Measurements from ENCODE around the gene SPRR5.

Gene SPRR5

DNA sequence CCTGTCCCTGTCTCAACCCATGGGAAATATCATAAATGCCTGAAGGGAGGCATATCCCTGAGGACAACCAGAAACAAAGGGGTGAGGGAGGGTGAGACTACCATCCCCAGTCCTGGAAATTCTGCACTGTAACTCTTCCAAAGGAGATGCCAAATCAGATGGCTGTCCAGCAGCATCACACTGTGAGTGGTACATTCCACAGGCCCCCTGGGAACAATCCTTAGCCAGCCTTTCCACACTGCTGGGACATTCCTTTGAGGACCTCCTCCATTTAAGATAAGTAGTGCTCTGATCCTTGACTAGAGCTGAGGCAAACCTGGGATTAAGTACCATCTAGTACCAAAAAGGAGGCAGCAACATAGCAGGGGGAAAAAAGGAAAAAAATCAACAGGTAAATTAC is 27.9 kb upstream of the SPRR5 start:
- H3K9ac ChIP-seq (ENCODE audit: low read length) = no peak overlapping the region
- H3K4me2 ChIP-seq (ENCODE audit: low read length) = no peak overlapping the region
- H3K36me3 ChIP-seq (replicated peaks; ENCODE audit: low read depth, low read length) = no peaks in the 10 kb centered on the region
- H3K27ac ChIP-seq (ENCODE audit: low read length) = no peak overlapping the region
- H3K27me3 ChIP-seq (ENCODE audit: low read depth, low read length) = peaks cover 56% of the 10 kb centered on the region
- no peaks in the 10 kb centered on the region for H3K4me1 ChIP-seq (ENCODE audit: low read length)
- TF ChIP-seq, protein P1, sequence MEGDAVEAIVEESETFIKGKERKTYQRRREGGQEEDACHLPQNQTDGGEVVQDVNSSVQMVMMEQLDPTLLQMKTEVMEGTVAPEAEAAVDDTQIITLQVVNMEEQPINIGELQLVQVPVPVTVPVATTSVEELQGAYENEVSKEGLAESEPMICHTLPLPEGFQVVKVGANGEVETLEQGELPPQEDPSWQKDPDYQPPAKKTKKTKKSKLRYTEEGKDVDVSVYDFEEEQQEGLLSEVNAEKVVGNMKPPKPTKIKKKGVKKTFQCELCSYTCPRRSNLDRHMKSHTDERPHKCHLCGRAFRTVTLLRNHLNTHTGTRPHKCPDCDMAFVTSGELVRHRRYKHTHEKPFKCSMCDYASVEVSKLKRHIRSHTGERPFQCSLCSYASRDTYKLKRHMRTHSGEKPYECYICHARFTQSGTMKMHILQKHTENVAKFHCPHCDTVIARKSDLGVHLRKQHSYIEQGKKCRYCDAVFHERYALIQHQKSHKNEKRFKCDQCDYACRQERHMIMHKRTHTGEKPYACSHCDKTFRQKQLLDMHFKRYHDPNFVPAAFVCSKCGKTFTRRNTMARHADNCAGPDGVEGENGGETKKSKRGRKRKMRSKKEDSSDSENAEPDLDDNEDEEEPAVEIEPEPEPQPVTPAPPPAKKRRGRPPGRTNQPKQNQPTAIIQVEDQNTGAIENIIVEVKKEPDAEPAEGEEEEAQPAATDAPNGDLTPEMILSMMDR (IDR thresholded peaks at IDR 0.05; ENCODE audit: low read depth, low read length) = no peak
- TF ChIP-seq EZH2phosphoT487 (IDR thresholded peaks at IDR 0.05; ENCODE audit: low read depth) = no peak
- H3K9me3 ChIP-seq (ENCODE audit: insufficient read depth, low read length) = no peaks in the 10 kb centered on the region
- H3K4me3 ChIP-seq (ENCODE audit: low read length) = no peak overlapping the region
- H4K20me1 ChIP-seq (ENCODE audit: insufficient read depth, low read length) = no peaks in the 10 kb centered on the region
- no peaks in the 10 kb centered on the region for H3K79me2 ChIP-seq (ENCODE audit: low read length)
- no peak overlapping the region for H2AFZ ChIP-seq (ENCODE audit: low read depth, low read length)

DNA sequence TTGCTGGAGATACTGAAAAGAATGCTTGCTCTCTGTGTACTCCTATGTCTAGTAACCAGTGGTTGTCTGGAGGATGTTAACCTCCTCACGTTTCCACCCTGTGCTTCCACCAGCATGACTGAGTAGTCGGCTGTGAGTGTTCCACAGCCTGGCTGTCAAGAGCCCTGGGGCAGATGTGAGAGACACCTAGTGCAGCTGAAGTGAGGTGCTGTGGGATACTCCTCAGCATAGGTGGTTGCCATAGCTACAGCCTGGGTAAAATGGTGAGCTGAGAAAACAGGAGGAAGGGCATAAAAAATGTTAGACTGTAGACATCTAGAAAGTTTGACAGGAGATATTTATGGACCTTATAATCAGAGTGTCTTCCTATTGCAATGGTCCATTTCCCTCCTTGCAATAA is 22.8 kb upstream of the SPRR5 start:
- no peak overlapping the region for H2AFZ ChIP-seq (ENCODE audit: low read depth, low read length)
- H3K4me1 ChIP-seq (ENCODE audit: low read length) = no peaks in the 10 kb centered on the region
- no peak overlapping the region for H3K27ac ChIP-seq (ENCODE audit: low read length)
- no peak overlapping the region for H3K9ac ChIP-seq (ENCODE audit: low read length)
- H4K20me1 ChIP-seq (ENCODE audit: insufficient read depth, low read length) = no peaks in the 10 kb centered on the region
- H3K4me2 ChIP-seq (ENCODE audit: low read length) = no peak overlapping the region
- no peaks in the 10 kb centered on the region for H3K79me2 ChIP-seq (ENCODE audit: low read length)
- H3K36me3 ChIP-seq (replicated peaks; ENCODE audit: low read depth, low read length) = no peaks in the 10 kb centered on the region
- peaks cover 56% of the 10 kb centered on the region for H3K27me3 ChIP-seq (ENCODE audit: low read depth, low read length)
- TF ChIP-seq, protein P1 (IDR thresholded peaks at IDR 0.05; ENCODE audit: low read depth, low read length) = no peak
- TF ChIP-seq EZH2phosphoT487 (IDR thresholded peaks at IDR 0.05; ENCODE audit: low read depth) = no peak
- H3K9me3 ChIP-seq (ENCODE audit: insufficient read depth, low read length) = no peaks in the 10 kb centered on the region
- H3K4me3 ChIP-seq (ENCODE audit: low read length) = no peak overlapping the region

DNA sequence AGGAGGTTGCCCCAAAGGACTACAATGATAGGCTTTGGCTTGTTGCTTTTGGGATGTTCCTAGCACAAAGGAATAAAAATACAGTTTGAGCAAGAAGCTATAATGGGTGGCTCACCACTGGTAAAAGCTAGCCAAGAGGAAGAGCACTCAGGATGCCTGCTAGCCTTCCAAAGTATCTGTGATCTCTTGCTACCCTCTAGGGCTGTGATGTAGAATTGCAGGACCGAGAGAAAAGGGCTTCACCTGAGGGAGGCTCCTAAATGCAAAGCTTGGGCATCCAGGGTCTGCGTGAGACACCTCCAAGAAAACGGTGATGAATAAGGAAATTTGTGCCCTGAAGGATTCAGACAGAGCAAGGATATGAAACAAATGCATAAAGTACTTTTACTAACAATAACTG is 20.9 kb upstream of the SPRR5 start:
- Histone ChIP-seq H3K27ac (ENCODE audit: low read length) (no peak overlapping the region), H3K4me2 (ENCODE audit: low read length) (no peak overlapping the region), H3K9me3 (ENCODE audit: insufficient read depth, low read length) (no peaks in the 10 kb centered on the region), H3K9ac (ENCODE audit: low read length) (no peak overlapping the region), H3K27me3 (ENCODE audit: low read depth, low read length) (peaks cover 46% of the 10 kb centered on the region), H3K4me1 (ENCODE audit: low read length) (no peaks in the 10 kb centered on the region), H3K36me3 (replicated peaks; ENCODE audit: low read depth, low read length) (no peaks in the 10 kb centered on the region), H3K4me3 (ENCODE audit: low read length) (no peak overlapping the region), H3K79me2 (ENCODE audit: low read length) (no peaks in the 10 kb centered on the region), H4K20me1 (ENCODE audit: insufficient read depth, low read length) (no peaks in the 10 kb centered on the region), H2AFZ (ENCODE audit: low read depth, low read length) (no peak overlapping the region)
- TF ChIP-seq, protein P1 (IDR thresholded peaks at IDR 0.05; ENCODE audit: low read depth, low read length) = peak; percentile 70
- TF ChIP-seq EZH2phosphoT487 (IDR thresholded peaks at IDR 0.05; ENCODE audit: low read depth) = no peak

DNA sequence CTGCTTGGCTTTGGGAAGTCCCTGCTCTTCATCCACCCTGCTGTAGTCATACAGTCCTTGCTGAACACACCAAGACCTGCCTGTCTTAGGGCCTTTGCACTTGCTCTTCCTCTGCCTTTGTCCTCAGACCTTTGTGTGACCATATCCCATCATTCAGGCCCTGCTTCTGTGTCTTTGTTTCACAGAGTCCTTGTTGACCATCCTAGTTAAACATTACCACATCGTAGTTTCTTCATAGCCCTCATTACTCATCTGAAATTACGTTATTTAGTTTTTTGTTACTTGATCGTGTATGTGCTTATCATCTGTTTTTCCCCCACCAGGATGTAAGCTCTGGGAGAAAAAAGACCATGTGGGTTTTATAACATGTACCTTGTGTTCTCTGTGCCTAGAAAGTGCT is 18.3 kb upstream of the SPRR5 start:
- no peak overlapping the region for H3K4me3 ChIP-seq (ENCODE audit: low read length)
- no peak overlapping the region for H2AFZ ChIP-seq (ENCODE audit: low read depth, low read length)
- no peaks in the 10 kb centered on the region for H3K9me3 ChIP-seq (ENCODE audit: insufficient read depth, low read length)
- no peak overlapping the region for H3K27ac ChIP-seq (ENCODE audit: low read length)
- no peak overlapping the region for H3K4me2 ChIP-seq (ENCODE audit: low read length)
- peaks cover 44% of the 10 kb centered on the region for H3K27me3 ChIP-seq (ENCODE audit: low read depth, low read length)
- no peaks in the 10 kb centered on the region for H3K36me3 ChIP-seq (replicated peaks; ENCODE audit: low read depth, low read length)
- H4K20me1 ChIP-seq (ENCODE audit: insufficient read depth, low read length) = no peaks in the 10 kb centered on the region
- H3K79me2 ChIP-seq (ENCODE audit: low read length) = no peaks in the 10 kb centered on the region
- no peaks in the 10 kb centered on the region for H3K4me1 ChIP-seq (ENCODE audit: low read length)
- no peak overlapping the region for H3K9ac ChIP-seq (ENCODE audit: low read length)
- TF ChIP-seq, protein P1 (IDR thresholded peaks at IDR 0.05; ENCODE audit: low read depth, low read length) = no peak
- TF ChIP-seq EZH2phosphoT487 (IDR thresholded peaks at IDR 0.05; ENCODE audit: low read depth) = no peak
